CD4-positive, alpha-beta T cell treated with Interleukin-17A for 1 hour (primary cell): Measurements from ENCODE around the gene ACOT7.

Experiments
- DNase-seq: peaks from one replicate; pipeline ENCODE4 v3.0.0-alpha.2; 2020

Gene ACOT7

GRCh38 chr1:6424000-6424565 is 30.5 kb upstream of the ACOT7 start:
- no peak for DNase-seq

GRCh38 chr1:6423321-6423999 is 29.9 kb upstream of the ACOT7 start:
- peak; percentile 76 for DNase-seq

- no peak for DNase-seq
These were observed 27.7 kb upstream of the ACOT7 start for GRCh38 chr1:6421266-6421665.

GRCh38 chr1:6420454-6421042 is 27.0 kb upstream of the ACOT7 start:
- no peak for DNase-seq

- no peak for DNase-seq
These were observed 26.4 kb upstream of the ACOT7 start, which contains the start of gene HES2 for GRCh38 chr1:6419804-6420453. TSS of gene HES2 (minus strand) at chr1:6419919. CDS start at chr1:6419820, 99 bp downstream.

- no peak for DNase-seq
These were observed 25.8 kb upstream of the ACOT7 start for GRCh38 chr1:6419397-6419803.

- DNase-seq: no peak
These were observed 25.3 kb upstream of the ACOT7 start for GRCh38 chr1:6418668-6419396.

GRCh38 chr1:6417961-6418667 is 24.5 kb upstream of the ACOT7 start:
- no peak for DNase-seq

GRCh38 chr1:6416906-6417305 is 23.3 kb upstream of the ACOT7 start:
- DNase-seq: no peak

- no peak for DNase-seq
These were observed 22.7 kb upstream of the ACOT7 start for GRCh38 chr1:6416295-6416656.

GRCh38 chr1:6414881-6415626 is 21.5 kb upstream of the ACOT7 start:
- no peak for DNase-seq

- peak; percentile 36 for DNase-seq
These were observed 20.9 kb upstream of the ACOT7 start for GRCh38 chr1:6414443-6414844.

- no peak for DNase-seq
These were observed 19.3 kb upstream of the ACOT7 start for GRCh38 chr1:6412896-6413295.

GRCh38 chr1:6410248-6410893 is 16.8 kb upstream of the ACOT7 start:
- DNase-seq: no peak

GRCh38 chr1:6409733-6410132 is 16.2 kb upstream of the ACOT7 start:
- DNase-seq: no peak

- no peak for DNase-seq
These were observed 15.5 kb upstream of the ACOT7 start for GRCh38 chr1:6409053-6409452.

- no peak for DNase-seq
These were observed 14.5 kb upstream of the ACOT7 start for GRCh38 chr1:6408023-6408422.

GRCh38 chr1:6401673-6402072 is 8.1 kb upstream of the ACOT7 start:
- no peak for DNase-seq

- no peak for DNase-seq
These were observed 5.7 kb upstream of the ACOT7 start for GRCh38 chr1:6399294-6399693.

- no peak for DNase-seq
These were observed 4.4 kb upstream of the ACOT7 start for GRCh38 chr1:6397844-6398441.

GRCh38 chr1:6396998-6397397 is 3.4 kb upstream of the ACOT7 start:
- no peak for DNase-seq
